GM12892 (cell line): ENCODE data around the gene TYROBP.

Source experiments
- POLR2A ChIP-seq: IDR thresholded peaks from 2 replicates; pipeline ENCODE4 v1.6.1; 2011; ENCODE audit warnings: low read depth, low read length, control low read depth
- POLR2AphosphoS5 ChIP-seq: IDR thresholded peaks from 2 replicates; pipeline ENCODE4 v1.6.1; 2011; ENCODE audit warnings: low read depth, low read length, control low read depth

GRCh38 chr19:35897706-35898451, 10.2 kb downstream of the TYROBP start:
- TF ChIP-seq POLR2A (no peak), POLR2AphosphoS5 (no peak)
